GM19372 (cell line): ENCODE results near the gene HAUS3.

Experiments used
- ATAC-seq: cut with Tn5 transposase; IDR thresholded peaks from one replicate; pipeline ENCODE4 v1.9.1; 2021; ENCODE audit warnings: mild to moderate bottlenecking, low read depth, moderate library complexity; ENCODE audit not compliant: unreplicated experiment

The HAUS3 gene

GRCh38 chr4:2241410-2242353, at the start of gene HAUS3, which contains the start of gene POLN:
Gene HAUS3 (minus strand): TSS chr4:2242121. CDS start chr4:2240946, 1,175 bp downstream.
Gene POLN (minus strand): TSS chr4:2242121. CDS start chr4:2229231, 12,890 bp downstream.
- ATAC-seq, result peak; percentile 89

- no peak for ATAC-seq
These were observed 49.2 kb upstream of the HAUS3 start for GRCh38 chr4:2290974-2291704.

- no peak for ATAC-seq
These were observed 48.6 kb upstream of the HAUS3 start for GRCh38 chr4:2290488-2290887.

GRCh38 chr4:2289955-2290333, 48.0 kb upstream of the HAUS3 start:
- no peak for ATAC-seq

GRCh38 chr4:2289311-2289954, 47.5 kb upstream of the HAUS3 start:
- no peak for ATAC-seq

GRCh38 chr4:2288051-2288541, 46.2 kb upstream of the HAUS3 start:
- ATAC-seq, result no peak

- ATAC-seq, result no peak
These were observed 45.6 kb upstream of the HAUS3 start for GRCh38 chr4:2287594-2287915.

GRCh38 chr4:2286904-2287593, 45.1 kb upstream of the HAUS3 start:
- ATAC-seq, result no peak

GRCh38 chr4:2285613-2286381, 43.9 kb upstream of the HAUS3 start:
- ATAC-seq, result no peak

- ATAC-seq, result no peak
These were observed 43.2 kb upstream of the HAUS3 start for GRCh38 chr4:2284934-2285612.

- ATAC-seq, result no peak
These were observed 42.4 kb upstream of the HAUS3 start for GRCh38 chr4:2284161-2284933.

GRCh38 chr4:2283199-2283711, 41.3 kb upstream of the HAUS3 start:
- ATAC-seq, result no peak

- ATAC-seq, result no peak
These were observed 39.8 kb upstream of the HAUS3 start for GRCh38 chr4:2281575-2282343.

- ATAC-seq, result no peak
These were observed 38.8 kb upstream of the HAUS3 start for GRCh38 chr4:2280531-2281300.

GRCh38 chr4:2277956-2278355, 36.0 kb upstream of the HAUS3 start:
- ATAC-seq, result no peak

- ATAC-seq, result no peak
These were observed 34.8 kb upstream of the HAUS3 start for GRCh38 chr4:2276581-2277325.
